Right lung (tissue), 10 donors: ENCODE data around the gene KRT20. TPM values are rescaled to one million over a fixed set of nuclear protein-coding genes. Genes with fewer than 3 reads are reported as not detected.
"Not testable (repeated sequence)": the region's sequence is repeated elsewhere in the genome, so short reads cannot be mapped to it uniquely, and the experiment has no call there.

Experiments used
- DNase-seq, 2 donors: peaks; one replicate each; pipeline ENCODE4 v3.0.0-alpha.2; 2013
- long read RNA-seq, 8 donors: transcript quantifications; one replicate each; lab custom pipeline, GENCODE V29; 2026
- polyA plus RNA-seq, 5 donors: library from polyadenylated mRNA; unstranded; fragments of 120-200 nt; gene quantifications; one replicate each; pipeline versions ENCODE4 v1.2.1 to v1.2.3, GENCODE V29; 2013; ENCODE audit warnings: inconsistent platforms in 1 of 5, low replicate concordance in 1 of 5; ENCODE audit not compliant: insufficient read length in 5 of 5, insufficient read depth in 1 of 5

Gene KRT20, protein sequence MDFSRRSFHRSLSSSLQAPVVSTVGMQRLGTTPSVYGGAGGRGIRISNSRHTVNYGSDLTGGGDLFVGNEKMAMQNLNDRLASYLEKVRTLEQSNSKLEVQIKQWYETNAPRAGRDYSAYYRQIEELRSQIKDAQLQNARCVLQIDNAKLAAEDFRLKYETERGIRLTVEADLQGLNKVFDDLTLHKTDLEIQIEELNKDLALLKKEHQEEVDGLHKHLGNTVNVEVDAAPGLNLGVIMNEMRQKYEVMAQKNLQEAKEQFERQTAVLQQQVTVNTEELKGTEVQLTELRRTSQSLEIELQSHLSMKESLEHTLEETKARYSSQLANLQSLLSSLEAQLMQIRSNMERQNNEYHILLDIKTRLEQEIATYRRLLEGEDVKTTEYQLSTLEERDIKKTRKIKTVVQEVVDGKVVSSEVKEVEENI
- polyA plus RNA-seq, result not detected
- long read RNA-seq, donor 1, result 0 reads
- long read RNA-seq, donor 2, result 0 reads
- long read RNA-seq, donor 3, result 0 reads
- long read RNA-seq, donor 4, result 0 reads
- long read RNA-seq, donor 5, result 0 reads
- long read RNA-seq, donor 6, result 0 reads
- long read RNA-seq, donor 7, result 0 reads
- long read RNA-seq, donor 8, result 0 reads

DNA sequence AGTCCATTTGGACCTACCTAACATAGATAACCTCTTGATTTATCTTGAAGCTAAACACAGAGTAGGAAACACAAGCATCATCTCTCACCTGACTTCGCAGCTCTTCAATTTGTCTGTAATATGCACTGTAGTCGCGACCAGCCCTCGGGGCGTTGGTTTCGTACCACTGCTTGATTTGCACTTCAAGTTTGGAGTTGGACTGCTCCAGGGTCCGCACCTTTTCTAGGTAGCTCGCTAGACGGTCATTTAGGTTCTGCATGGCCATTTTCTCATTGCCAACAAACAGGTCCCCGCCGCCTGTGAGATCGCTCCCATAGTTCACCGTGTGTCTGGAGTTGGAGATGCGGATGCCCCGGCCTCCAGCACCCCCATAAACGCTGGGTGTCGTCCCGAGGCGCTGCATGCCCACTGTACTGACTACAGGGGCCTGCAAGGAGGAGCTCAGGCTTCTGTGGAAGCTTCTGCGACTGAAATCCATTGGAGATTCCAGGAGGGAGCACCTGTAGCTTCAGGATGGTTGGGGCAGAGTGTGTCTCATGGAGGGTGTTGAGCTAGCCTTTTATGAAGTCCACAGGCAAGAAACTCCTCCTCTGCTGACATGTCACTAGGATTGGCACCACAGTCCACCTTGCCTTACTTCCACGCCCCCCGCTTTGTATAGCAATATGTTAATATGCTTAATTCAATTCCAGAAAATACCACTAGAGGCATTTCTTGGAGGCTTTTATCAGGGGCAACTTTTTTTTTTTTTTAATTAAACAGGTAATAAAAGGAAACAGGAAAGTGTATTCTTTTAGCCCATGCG, at the start of gene KRT20:
Gene KRT20 (minus strand): TSS at position 535 of the 805 bp plus-strand sequence. CDS start 57 bp downstream, at position 478.
- DNase-seq, result no peak

DNA sequence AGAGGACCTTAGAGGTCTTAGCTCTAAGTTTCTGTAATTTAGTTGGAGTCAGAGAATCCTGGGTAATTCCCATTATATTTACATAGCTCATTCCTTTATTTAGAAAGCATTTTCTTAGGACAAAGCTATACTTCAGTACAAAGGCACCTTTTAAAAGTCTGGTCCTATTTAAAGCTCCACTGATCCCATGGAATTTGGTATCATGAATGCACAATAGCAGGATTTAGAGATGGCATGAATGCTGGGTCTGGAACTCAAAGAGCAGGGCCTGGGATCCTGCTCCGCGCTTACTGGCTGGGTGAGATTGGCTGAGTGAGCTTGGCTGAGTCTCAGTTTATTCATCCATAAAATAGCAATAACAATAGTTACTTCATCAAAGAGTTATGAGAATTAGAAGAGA, 47.6 kb upstream of the KRT20 start:
- no peak for DNase-seq

GRCh38 chr17:40931311-40931710, 46.3 kb upstream of the KRT20 start:
- DNase-seq, result no peak

DNA sequence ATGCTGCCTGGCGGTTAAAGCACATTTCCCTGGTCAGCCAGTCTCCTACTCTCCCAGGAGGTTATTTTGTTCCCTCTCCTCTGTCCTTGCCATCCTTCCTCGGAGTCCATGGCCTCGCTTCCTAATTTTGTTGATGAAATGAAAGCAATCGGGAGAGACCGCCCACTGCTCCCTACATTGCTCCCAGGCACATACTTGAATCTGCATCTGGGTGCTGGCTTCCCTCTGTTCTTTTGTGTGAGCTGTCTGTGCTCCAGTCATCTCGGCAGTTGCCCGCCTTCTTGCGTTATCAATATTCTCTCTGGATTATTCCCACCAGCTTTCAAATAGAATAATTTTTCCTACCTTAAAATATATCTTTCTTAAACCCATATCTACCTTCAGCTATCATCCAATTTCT, 41.3 kb upstream of the KRT20 start:
- no peak for DNase-seq

DNA sequence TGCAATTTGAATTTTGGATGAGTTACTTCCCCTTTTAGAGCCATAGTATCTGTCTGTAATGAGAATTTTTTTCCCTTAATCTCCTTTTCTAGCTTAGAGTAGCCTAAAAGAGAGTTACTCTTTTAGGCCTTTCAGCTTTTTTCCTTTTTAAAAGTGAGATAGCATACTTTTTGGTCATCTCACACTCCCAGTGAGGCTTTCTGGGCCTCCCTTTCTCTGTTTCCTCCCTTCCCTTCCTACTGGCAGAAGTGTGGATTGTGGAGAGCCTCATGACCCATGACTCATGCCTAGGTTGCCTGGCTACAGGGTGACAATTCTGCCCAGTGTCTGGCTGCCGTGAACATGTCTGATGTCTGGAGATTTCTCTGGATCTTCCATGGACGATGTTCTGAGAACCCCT, 37.2 kb upstream of the KRT20 start:
- DNase-seq, result no peak

GRCh38 chr17:40921026-40921425, 36.0 kb upstream of the KRT20 start:
- DNase-seq, result no peak

- not testable (repeated sequence) for DNase-seq
These were observed 32.1 kb upstream of the KRT20 start for GRCh38 chr17:40917116-40917515.

- no peak for DNase-seq
These were observed 31.3 kb upstream of the KRT20 start for GRCh38 chr17:40916366-40916765.

- no peak for DNase-seq
These were observed 30.7 kb upstream of the KRT20 start for GRCh38 chr17:40915721-40916256.

DNA sequence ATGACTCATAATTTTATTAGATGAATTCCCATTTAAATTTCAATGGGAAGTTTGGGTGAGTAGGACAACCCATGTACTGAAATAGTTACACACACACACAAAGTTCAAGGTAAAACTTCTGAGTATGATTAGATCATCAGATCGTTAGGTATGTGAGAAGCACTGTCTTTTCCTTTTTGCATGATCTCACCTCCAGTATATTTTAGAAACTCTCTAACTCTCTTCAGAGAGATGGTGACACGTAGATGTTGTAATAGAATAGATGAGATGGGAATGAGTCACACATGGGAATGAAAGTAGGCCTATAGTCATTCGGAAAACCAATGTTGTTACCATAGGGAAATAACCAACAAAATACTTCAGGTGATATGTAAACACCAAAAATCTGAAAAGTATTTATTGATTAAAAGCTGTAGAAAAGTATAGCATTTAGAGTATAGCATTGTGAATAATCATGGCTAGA, 30.2 kb upstream of the KRT20 start:
- DNase-seq, result no peak

DNA sequence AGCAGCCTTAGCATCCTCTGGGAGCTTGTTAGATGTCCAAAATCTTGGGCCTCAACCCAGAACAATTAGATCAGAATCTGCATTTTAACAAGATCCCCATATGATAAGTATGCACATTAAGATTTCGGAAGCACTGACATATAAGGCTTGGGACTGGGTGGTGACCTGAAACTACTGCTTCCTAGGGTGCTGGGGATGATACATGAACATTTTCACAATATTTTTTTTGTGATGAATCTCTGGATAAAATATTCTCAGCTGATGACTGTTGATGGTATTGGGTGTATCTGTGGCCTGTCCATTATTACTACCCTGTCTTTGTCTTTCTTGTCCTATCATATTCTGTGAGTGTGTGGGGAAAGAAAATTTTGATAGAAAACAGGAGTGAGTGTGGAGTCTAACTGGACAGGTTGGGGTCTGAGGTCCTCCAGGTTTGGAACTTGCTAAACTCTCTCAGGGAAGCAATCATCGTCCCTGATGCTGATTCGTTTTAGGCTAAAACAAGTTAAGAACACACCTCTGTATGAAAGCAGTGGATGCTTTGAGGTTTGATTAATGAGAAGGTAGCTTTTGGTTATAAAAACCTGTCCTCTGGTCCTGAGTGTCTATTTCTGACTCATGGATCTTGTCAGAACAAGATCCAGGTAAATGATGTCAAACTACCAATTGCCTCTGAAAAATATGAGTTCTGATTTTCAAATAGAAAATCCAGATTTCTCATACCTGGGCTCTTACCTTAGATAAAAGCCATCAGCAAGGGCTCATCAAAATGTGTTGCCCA, 29.2 kb upstream of the KRT20 start:
- DNase-seq, result no peak

DNA sequence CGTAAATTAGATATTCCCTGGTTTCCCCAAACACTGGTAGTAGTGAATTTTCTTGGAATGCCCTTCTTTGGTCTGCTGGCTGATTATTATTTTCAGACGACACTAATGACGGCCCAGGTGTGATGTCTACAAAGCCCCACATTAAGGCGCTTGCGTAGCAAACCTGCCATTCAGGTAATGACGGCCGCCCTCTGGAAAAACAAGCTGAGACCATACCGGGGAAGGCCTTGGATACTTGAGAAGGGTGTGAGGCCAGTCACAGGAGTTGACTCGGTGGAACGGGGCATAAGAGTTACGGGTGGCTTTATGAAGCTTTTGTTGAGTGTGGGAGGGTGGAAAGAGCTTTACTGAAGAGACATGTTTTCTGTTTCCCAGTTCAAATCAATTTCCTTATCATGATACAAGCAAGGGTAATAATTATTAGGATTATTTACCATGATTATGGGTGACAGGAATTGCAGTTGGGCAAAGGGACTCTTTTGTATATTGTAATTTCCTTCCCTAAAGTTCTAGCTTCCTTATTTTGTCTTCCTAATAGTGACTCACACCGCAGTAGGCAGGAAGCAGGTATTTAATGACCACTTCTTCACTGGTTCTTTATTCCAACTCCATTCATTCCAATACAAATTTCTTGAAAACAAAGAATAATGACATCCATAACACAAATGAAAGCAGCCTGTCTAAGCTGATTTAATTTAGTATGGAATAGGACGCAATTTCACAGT, 27.6 kb upstream of the KRT20 start:
- no peak for DNase-seq

GRCh38 chr17:40910441-40910841, 25.4 kb upstream of the KRT20 start:
- DNase-seq, result no peak

DNA sequence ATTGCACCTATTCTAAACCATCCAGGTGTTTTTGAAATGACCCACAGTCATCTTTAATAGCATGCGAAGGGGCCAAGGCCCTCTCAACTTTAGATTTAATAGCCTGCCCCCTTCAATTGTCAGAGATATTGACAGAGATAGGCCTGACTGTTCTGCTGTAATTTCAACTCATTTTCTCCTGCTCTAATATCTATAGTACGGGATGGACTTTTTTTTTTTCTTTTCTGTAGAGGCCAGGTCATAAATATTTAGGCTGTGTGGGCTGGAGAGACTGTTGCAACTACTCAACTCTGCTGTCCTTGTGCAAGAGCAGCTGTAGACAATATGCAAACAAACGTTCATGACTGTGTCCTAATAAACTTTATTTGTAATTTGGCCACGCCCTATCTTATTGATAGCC, 24.7 kb upstream of the KRT20 start:
- no peak for DNase-seq

GRCh38 chr17:40909351-40909750, 24.3 kb upstream of the KRT20 start:
- DNase-seq, result peak; percentile 42 to 69

DNA sequence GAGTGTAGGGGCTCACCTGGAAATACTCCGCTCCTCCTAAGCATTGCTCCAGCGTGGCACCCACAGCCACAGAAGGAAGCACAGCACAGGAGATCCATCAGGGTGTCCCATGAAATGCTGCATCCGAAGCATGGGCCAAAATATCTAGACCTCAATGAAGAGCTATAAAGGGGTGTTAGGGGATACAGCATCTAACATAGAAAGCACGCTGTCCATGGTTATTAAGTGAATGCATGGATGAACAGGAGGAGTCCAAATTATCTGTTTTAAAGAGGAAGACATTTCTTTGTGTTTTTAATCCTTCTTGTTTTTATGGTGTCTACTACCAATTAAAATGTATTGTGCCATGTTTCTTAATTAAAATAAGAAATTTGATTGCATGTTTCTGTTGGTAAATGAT, 21.6 kb upstream of the KRT20 start:
- DNase-seq, result no peak

DNA sequence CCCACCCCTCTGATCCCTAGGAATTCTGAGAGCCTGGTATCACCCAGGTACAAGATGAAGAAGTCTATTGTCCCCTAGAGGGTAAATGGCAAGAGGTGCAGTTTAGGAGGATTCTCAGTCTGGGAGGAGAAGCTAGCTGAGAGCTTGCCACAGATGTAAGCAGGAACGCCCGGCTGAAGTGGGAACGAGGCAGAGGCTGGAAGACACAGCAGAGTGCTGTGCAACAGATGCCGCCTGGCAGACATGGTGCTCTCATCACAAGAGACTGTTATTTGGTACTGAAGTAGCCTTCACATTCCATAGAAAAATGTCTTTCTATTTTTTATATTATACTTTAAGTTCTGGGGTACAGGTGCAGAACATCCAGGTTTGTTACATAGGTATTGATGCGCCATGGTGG, 20.3 kb upstream of the KRT20 start:
- no peak for DNase-seq

GRCh38 chr17:40903129-40903847, 18.2 kb upstream of the KRT20 start:
- DNase-seq, result no peak

GRCh38 chr17:40902498-40902897, 17.5 kb upstream of the KRT20 start:
- no peak for DNase-seq

DNA sequence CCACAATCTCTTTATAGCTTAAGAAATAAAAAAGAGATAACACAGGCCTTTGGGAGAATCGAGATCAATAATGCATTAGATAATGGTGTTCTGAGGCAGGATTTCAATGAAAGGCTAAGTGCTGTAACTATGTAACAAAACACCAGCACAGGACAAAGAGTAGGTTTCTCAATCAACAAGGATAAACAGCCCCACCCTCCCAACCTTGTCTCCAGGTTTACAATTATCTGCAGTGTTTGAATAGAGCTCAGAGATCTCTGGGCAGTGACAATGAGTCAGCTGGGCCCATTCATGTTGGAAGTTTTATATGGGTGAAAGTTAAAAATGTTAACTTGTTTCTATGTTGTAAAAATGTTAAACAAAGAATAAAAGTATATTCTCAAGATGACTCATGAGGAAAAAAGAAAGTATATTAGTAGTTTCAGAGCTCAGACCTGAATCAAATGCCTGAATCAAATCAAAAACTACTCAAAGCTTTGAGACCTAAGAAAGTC, 17.0 kb upstream of the KRT20 start:
- no peak for DNase-seq
